Activated naive CD4-positive, alpha-beta T cell treated with anti-CD3 and anti-CD28 coated beads, Interleukin-2, amount 50 U/mL, for 72 hours (primary cell): ENCODE measurements around the gene ADGRB3. TPM values are rescaled to one million over a fixed set of nuclear protein-coding genes. Genes with fewer than 3 reads are reported as not detected.
"Not testable (repeated sequence)": the region's sequence is repeated elsewhere in the genome, so short reads cannot be mapped to it uniquely, and the experiment has no call there.

Experiments used
- ATAC-seq, 2 donors: fragments of 150-1000 bp; cut with Tn5 transposase; 2 replicates each; pipeline ENCODE4 v1.10.0; 2021; ENCODE audit warnings: mild to moderate bottlenecking in 2 of 2, moderate library complexity in 2 of 2
- DNase-seq, 2 donors: peaks; one replicate each; pipeline ENCODE4 v3.0.0; 2021 to 2022; ENCODE audit warnings: low spot score in 2 of 2
- H3K27ac Mint-ChIP-seq, 2 donors: one replicate each; pipeline ENCODE4 v1.8.0; 2022; ENCODE audit warnings: mild to moderate bottlenecking in 2 of 2, mixed read lengths in 2 of 2
- H3K36me3 Mint-ChIP-seq, 2 donors: one replicate each; pipeline ENCODE4 v1.8.0; 2022; ENCODE audit warnings: mixed read lengths in 2 of 2
- H3K9me3 Mint-ChIP-seq, 2 donors: one replicate each; pipeline ENCODE4 v1.8.0; 2022; ENCODE audit warnings: mixed read lengths in 2 of 2
- total RNA-seq, 2 donors: library from RNA; stranded (reverse); gene quantifications; one replicate each; pipeline ENCODE4 v1.2.3, GENCODE V29; 2022

Gene ADGRB3
- total RNA-seq, 2 donors from 2014 or later = not detected

DNA sequence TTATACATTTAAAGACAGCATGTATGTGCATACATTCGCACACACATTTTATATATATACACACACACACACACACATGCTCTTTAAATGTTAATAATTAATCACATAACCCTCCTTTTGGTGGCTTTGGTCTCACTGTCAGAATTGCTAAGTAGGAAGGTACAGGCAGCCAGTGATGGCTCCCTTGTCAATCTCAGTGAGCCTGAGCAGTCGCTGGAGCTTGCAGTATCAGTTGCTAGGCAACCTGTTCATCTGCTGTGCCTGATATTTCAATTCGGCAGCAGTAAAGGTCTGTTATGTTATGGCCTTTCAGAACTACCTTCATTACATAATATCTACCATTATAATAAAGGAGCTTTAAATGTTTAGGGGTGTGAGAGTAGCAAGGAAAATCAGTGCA, 787.4 kb downstream of the ADGRB3 start:
- Mint-ChIP-seq H3K36me3 (no peaks in the 10 kb centered on the region), H3K9me3 (peaks cover 0 to 4% of the 10 kb centered on the region in 2 donors), H3K27ac (no peak overlapping the region)
- ATAC-seq = no peak
- no peak for DNase-seq

DNA sequence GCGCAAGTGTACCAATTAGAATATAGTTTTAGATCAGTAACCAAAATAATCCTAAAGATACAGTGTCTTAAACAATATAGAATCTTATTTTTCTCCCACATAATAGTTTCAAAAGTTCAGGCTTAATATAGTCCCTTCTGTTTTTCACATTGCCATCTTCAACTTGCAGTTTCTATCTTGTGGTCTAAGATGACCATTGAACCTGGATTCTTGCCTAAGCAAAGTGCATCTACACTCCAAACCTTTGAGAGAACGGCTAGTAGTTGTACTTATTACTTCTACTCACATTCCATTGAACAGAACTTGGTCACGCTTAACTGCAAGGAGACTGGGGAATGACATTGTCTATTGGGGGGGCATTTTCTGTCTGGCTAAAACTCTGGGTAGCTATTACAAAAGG, 788.7 kb downstream of the ADGRB3 start:
- ATAC-seq = no peak
- Mint-ChIP-seq H3K9me3 (no peaks in the 10 kb centered on the region), H3K27ac (no peak overlapping the region), H3K36me3 (no peaks in the 10 kb centered on the region)
- no peak for DNase-seq

DNA sequence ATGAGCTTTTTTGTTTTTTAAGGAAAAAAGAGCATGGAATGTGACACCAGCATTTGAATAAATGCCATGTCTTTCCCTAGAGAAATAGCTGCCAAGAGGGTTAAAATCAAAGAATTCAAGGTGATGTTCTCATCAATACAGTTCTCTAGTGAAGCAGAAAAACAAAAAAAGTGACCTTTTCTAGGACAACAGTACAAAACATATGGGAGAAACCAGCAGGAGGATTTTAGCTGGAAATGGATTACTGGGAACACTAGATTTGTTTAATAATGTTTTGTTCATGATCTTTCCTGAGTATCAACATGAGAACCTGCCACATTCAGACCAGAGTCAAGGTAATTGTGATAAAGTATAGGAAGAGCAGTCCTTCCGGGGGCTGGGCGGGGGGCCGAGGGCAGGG, 789.5 kb downstream of the ADGRB3 start:
- no peak for ATAC-seq
- H3K36me3 Mint-ChIP-seq = no peaks in the 10 kb centered on the region
- no peaks in the 10 kb centered on the region for H3K9me3 Mint-ChIP-seq
- no peak overlapping the region for H3K27ac Mint-ChIP-seq
- no peak for DNase-seq

DNA sequence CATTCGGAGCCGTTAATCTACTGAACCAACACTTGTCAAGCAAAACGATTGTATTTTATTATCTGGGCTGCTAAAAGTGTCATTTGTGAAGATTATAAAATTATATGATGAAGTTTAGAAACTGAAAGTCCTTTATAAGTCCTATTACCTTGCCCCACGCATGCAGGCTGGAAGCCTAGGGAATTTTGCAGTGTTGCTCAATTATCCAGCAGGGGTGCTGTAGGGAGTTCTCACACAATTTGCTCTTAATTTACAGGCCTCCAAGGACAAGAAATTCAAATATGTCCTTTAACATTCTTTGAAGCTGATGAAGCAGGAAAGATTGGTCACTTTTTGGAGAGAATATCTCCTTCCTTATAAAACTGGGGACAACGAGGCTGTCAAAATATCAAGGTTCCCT, 792.8 kb downstream of the ADGRB3 start:
- Mint-ChIP-seq H3K27ac (no peak overlapping the region), H3K9me3 (no peaks in the 10 kb centered on the region), H3K36me3 (no peaks in the 10 kb centered on the region)
- DNase-seq = no peak
- no peak for ATAC-seq

DNA sequence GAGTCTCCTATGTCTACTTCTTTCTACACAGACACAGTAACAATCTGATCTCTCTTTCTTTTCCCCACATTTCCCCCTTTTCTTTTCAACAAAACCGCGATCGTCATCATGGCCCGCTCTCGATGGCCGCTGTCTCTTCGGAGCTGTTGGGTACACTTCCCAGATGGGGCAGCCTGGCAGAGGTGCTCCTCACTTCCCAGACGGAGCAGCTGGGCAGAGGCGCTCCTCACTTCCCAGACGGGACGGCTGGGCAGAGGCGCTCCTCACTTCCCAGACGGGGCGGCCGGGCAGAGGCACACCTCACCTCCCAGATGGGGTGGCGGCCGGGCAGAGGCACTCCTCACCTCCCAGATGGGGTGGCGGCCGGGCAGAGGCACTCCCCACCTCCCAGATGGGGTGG, 797.1 kb downstream of the ADGRB3 start:
- ATAC-seq, DNase-seq, H3K27ac Mint-ChIP-seq, H3K9me3 Mint-ChIP-seq, H3K36me3 Mint-ChIP-seq: not testable (repeated sequence)

DNA sequence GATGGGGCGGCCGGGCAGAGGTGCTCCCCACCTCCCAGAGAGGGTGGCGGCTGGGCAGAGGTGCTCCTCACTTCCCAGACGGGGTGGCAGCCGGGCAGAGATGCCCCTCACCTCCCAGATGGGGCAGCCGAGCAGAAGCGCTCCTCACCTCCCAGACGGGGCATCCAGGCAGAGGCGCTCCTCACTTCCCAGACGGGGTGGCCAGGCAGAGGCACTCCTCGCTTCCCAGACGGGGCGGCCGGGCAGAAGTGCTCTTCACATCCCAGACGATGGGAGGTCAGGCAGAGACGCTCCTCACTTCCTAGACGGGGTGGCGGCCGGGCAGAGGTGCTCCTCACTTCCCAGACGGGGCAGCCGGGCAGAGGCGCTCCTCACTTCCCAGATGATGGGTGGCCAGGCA, 798.0 kb downstream of the ADGRB3 start:
- H3K27ac Mint-ChIP-seq, H3K9me3 Mint-ChIP-seq: not testable (repeated sequence)

DNA sequence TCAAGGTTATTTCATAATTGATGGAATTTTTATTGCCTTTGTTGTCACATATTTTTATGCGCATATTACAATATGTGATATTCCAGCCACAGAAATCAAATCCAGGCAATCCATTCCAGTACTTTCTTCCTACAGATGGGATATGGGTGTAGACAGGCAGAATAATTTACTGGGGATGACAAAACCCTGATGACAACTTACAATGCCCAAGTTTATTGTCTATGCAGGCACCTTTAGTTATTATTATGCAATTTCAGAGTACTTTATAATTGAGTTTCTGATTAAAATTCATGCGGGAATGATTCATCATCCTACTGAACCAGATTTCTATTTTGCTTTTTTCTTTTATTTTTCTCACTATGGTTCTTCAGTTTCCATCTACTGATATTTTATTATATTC, 803.0 kb downstream of the ADGRB3 start:
- Mint-ChIP-seq H3K9me3 (peaks cover 0 to 8% of the 10 kb centered on the region in 2 donors), H3K36me3 (peaks cover 4 to 6% of the 10 kb centered on the region in 2 donors), H3K27ac (no peak overlapping the region)
- ATAC-seq (no peak), DNase-seq (no peak)

More for the DNA sequence above, 798.0 kb downstream of the ADGRB3 start:
- not testable (repeated sequence) for ATAC-seq, DNase-seq, H3K36me3 Mint-ChIP-seq
